Mucosa of gallbladder (tissue), 1 donor: ENCODE data around the gene RASAL3. TPM values are rescaled to one million over a fixed set of nuclear protein-coding genes. Genes with fewer than 3 reads are reported as not detected.

ENCODE experiments used
- DNase-seq: peaks from one replicate; pipeline ENCODE4 v3.0.0-alpha.2; 2020; ENCODE audit warnings: low spot score
- total RNA-seq: library from RNA; stranded (reverse); gene quantifications from one replicate; pipeline ENCODE4 v1.2.1, GENCODE V29; 2021
- donor health status: DM: no; HTN: no; CAD: no.

The RASAL3 gene
- total RNA-seq, 1 donor from 2014 or later, result 9.7 TPM

- DNase-seq, result no peak
Observed at GRCh38 chr19:15436012-15436825, 28.1 kb downstream of the RASAL3 start.

GRCh38 chr19:15433519-15434069, 30.8 kb downstream of the RASAL3 start:
- no peak for DNase-seq

GRCh38 chr19:15432629-15433518, 31.5 kb downstream of the RASAL3 start:
- DNase-seq, result peak; percentile 93

- DNase-seq, result no peak
Observed at GRCh38 chr19:15432018-15432494, 32.3 kb downstream of the RASAL3 start.

- no peak for DNase-seq
Observed at GRCh38 chr19:15431396-15432017, 32.8 kb downstream of the RASAL3 start.

- DNase-seq, result no peak
Observed at GRCh38 chr19:15430526-15431120, 33.7 kb downstream of the RASAL3 start.

- DNase-seq, result no peak
Observed at GRCh38 chr19:15429825-15430467, 34.4 kb downstream of the RASAL3 start.

- no peak for DNase-seq
Observed at GRCh38 chr19:15428956-15429824, 35.2 kb downstream of the RASAL3 start.

GRCh38 chr19:15427991-15428471, 36.3 kb downstream of the RASAL3 start:
- no peak for DNase-seq

GRCh38 chr19:15427350-15427700, 37.0 kb downstream of the RASAL3 start:
- DNase-seq, result no peak

GRCh38 chr19:15426485-15427349, 37.6 kb downstream of the RASAL3 start:
- DNase-seq, result no peak

- DNase-seq, result no peak
Observed at GRCh38 chr19:15425321-15425950, 38.9 kb downstream of the RASAL3 start.

- DNase-seq, result no peak
Observed at GRCh38 chr19:15424692-15425272, 39.6 kb downstream of the RASAL3 start.

GRCh38 chr19:15424121-15424520, 40.2 kb downstream of the RASAL3 start:
- no peak for DNase-seq

- no peak for DNase-seq
Observed at GRCh38 chr19:15423130-15423529, 41.2 kb downstream of the RASAL3 start.

GRCh38 chr19:15422296-15423075, 41.9 kb downstream of the RASAL3 start:
- no peak for DNase-seq

- DNase-seq, result peak; percentile 18
Observed at GRCh38 chr19:15421721-15422260, 42.6 kb downstream of the RASAL3 start.
